Measurements from ENCODE around the gene SYNE1. TPM values are rescaled to one million over a fixed set of nuclear protein-coding genes. Genes with fewer than 3 reads are reported as not detected.

Gene SYNE1
- total and polyA plus RNA-seq, 2 of the 8 experiments (the other 6 are each of a cell fraction or from before 2014, with no cell fraction given): 2.8 to 5.5 TPM

DNA sequence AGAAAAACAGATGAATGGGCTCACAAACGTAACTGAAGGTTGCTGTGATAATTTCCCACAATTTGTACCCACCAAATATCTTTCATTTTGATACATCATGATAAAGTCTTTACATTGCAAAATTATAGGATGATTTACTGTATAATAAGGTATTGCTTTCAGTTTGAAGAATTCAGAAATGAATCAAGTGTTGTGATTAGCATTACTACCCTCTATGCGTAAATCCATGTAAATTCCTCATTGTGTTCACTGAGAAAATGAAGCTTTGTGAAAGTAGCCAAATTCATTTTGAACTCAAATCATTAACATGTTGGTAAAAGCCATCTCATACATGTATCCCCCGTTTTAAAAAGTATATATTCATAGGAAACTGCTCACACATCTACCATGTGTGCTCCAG, 450.3 kb downstream of the SYNE1 start (continued):
- TF ChIP-seq ATF3 (IDR thresholded peaks at IDR 0.05; ENCODE audit: insufficient read depth, low read depth, low read length) (no peak), CEBPB (IDR thresholded peaks at IDR 0.05; ENCODE audit: low read depth, low read length) (no peak)
- TF ChIP-seq, protein P1, sequence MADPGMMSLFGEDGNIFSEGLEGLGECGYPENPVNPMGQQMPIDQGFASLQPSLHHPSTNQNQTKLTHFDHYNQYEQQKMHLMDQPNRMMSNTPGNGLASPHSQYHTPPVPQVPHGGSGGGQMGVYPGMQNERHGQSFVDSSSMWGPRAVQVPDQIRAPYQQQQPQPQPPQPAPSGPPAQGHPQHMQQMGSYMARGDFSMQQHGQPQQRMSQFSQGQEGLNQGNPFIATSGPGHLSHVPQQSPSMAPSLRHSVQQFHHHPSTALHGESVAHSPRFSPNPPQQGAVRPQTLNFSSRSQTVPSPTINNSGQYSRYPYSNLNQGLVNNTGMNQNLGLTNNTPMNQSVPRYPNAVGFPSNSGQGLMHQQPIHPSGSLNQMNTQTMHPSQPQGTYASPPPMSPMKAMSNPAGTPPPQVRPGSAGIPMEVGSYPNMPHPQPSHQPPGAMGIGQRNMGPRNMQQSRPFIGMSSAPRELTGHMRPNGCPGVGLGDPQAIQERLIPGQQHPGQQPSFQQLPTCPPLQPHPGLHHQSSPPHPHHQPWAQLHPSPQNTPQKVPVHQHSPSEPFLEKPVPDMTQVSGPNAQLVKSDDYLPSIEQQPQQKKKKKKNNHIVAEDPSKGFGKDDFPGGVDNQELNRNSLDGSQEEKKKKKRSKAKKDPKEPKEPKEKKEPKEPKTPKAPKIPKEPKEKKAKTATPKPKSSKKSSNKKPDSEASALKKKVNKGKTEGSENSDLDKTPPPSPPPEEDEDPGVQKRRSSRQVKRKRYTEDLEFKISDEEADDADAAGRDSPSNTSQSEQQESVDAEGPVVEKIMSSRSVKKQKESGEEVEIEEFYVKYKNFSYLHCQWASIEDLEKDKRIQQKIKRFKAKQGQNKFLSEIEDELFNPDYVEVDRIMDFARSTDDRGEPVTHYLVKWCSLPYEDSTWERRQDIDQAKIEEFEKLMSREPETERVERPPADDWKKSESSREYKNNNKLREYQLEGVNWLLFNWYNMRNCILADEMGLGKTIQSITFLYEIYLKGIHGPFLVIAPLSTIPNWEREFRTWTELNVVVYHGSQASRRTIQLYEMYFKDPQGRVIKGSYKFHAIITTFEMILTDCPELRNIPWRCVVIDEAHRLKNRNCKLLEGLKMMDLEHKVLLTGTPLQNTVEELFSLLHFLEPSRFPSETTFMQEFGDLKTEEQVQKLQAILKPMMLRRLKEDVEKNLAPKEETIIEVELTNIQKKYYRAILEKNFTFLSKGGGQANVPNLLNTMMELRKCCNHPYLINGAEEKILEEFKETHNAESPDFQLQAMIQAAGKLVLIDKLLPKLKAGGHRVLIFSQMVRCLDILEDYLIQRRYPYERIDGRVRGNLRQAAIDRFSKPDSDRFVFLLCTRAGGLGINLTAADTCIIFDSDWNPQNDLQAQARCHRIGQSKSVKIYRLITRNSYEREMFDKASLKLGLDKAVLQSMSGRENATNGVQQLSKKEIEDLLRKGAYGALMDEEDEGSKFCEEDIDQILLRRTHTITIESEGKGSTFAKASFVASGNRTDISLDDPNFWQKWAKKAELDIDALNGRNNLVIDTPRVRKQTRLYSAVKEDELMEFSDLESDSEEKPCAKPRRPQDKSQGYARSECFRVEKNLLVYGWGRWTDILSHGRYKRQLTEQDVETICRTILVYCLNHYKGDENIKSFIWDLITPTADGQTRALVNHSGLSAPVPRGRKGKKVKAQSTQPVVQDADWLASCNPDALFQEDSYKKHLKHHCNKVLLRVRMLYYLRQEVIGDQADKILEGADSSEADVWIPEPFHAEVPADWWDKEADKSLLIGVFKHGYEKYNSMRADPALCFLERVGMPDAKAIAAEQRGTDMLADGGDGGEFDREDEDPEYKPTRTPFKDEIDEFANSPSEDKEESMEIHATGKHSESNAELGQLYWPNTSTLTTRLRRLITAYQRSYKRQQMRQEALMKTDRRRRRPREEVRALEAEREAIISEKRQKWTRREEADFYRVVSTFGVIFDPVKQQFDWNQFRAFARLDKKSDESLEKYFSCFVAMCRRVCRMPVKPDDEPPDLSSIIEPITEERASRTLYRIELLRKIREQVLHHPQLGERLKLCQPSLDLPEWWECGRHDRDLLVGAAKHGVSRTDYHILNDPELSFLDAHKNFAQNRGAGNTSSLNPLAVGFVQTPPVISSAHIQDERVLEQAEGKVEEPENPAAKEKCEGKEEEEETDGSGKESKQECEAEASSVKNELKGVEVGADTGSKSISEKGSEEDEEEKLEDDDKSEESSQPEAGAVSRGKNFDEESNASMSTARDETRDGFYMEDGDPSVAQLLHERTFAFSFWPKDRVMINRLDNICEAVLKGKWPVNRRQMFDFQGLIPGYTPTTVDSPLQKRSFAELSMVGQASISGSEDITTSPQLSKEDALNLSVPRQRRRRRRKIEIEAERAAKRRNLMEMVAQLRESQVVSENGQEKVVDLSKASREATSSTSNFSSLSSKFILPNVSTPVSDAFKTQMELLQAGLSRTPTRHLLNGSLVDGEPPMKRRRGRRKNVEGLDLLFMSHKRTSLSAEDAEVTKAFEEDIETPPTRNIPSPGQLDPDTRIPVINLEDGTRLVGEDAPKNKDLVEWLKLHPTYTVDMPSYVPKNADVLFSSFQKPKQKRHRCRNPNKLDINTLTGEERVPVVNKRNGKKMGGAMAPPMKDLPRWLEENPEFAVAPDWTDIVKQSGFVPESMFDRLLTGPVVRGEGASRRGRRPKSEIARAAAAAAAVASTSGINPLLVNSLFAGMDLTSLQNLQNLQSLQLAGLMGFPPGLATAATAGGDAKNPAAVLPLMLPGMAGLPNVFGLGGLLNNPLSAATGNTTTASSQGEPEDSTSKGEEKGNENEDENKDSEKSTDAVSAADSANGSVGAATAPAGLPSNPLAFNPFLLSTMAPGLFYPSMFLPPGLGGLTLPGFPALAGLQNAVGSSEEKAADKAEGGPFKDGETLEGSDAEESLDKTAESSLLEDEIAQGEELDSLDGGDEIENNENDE (IDR thresholded peaks at IDR 0.05; ENCODE audit: insufficient replicate concordance, low read length): no peak

Measured in H1 (cell line).